ENCODE measurements around the gene ASAP3.

Gene ASAP3

DNA sequence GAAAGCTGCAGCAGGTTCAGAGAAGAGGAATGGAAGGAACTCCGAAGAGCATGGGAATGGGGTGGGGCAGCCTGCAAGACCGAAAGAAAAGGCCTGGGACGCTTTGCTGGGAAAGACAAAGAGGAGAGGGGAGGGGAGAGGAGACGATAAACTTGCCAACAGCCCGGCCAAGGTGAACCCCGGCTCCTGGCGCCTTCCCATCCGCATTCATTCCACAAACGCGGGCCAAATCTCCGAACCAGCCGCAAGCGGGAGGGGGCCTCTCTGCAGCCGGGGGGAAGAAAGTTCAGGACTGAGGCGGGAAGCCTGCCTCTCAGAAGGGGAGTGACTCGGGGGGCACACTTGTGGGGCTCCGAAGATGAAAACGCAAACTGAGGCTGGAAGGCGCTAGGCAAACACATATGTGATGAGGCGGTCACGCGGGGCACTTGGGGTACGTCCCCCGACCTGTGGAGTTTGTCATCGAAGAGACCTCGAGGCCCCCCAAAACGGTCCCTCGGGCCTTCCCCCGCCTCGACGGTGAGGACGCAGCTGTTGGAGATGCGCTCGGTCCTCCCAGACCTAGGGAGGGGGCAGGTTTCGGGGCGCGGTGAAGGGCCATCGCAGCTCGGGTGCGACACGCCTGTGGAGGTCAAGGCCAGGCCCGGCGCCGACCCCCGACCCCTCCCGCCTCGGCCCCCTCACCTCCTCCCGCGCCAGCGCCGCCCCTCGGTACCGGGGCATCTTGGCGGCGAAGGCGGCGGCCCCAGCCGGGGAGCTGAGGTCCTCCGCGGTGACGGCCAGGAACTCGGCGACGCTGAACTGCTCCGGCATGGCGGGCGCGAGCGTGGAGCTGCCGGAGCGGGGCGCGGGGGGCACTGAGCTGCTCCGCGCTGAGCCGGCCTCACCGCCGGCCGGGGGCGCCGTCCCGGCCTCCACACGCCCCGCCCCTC lies at the start of gene ASAP3:
Gene ASAP3 (minus strand): TSS at position 859 of the 932 bp plus-strand sequence. CDS start 46 bp downstream, at position 813.
- no peak for DNase-seq (ENCODE audit: low read depth in 1 of 2, low spot score in 1 of 2)

DNA sequence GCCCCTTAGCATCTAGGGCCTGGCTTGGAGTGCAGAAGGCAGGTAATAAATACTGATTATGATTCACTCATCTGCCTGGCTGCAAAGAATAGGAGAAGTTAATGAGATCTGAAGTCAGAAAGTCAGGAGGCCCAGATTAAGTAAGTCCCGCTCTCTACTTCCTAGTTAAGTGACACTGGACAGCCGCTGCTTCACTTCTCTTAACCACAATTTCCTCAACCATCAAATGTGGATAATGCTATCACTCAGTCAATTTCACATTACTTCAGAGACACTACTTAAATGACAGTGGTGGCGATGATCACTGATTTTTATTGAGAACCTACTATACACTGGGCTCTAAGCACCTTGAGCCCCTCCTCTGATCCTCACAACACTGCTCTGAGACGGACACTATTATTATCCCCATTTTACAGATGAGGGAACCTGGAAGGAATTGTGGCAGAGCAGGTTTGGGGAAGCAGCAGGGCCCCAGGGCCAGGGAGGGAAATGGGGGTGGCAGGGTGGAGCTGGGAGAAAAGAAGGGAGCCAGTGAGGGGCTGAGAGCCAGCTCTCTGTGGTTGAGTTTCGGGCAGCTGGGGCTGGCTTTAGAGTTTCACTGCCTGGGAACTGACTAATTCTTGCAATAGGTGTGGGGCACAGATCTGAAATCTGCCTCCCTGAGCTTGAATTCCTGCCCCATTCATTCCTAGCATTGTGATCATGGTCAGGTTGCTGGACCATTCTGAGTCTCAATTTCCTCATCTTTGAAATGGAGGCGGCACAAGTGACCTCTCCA lies 49.5 kb upstream of the ASAP3 start:
- no peak for DNase-seq (ENCODE audit: low read depth in 1 of 2, low spot score in 1 of 2)

DNA sequence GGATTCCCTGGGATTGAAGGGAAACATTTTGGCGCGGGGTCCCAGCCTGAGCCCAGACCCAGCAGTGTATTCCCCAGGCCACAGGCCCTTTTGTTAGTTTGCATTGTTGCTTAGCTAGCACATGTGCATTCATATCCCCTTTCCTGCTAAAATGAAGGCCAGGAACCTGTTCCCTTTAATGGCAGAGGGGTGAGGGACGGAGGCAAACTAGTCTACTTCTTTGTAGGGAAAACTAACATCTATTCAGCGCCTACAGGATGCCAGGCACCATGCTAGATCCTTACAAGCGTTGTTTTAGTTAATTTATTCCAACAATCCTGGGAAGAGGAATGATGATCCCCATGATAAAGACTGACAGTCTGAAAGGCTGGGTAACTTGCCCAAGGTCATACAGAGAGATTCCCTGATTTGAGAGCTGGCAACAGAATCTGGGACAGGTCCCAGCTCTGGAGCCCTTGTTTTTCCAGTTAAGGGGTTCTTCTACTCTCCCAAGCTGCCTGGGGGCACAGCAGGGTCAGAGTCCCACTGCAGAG lies 47.6 kb upstream of the ASAP3 start:
- no peak for DNase-seq (ENCODE audit: low read depth in 1 of 2, low spot score in 1 of 2)

DNA sequence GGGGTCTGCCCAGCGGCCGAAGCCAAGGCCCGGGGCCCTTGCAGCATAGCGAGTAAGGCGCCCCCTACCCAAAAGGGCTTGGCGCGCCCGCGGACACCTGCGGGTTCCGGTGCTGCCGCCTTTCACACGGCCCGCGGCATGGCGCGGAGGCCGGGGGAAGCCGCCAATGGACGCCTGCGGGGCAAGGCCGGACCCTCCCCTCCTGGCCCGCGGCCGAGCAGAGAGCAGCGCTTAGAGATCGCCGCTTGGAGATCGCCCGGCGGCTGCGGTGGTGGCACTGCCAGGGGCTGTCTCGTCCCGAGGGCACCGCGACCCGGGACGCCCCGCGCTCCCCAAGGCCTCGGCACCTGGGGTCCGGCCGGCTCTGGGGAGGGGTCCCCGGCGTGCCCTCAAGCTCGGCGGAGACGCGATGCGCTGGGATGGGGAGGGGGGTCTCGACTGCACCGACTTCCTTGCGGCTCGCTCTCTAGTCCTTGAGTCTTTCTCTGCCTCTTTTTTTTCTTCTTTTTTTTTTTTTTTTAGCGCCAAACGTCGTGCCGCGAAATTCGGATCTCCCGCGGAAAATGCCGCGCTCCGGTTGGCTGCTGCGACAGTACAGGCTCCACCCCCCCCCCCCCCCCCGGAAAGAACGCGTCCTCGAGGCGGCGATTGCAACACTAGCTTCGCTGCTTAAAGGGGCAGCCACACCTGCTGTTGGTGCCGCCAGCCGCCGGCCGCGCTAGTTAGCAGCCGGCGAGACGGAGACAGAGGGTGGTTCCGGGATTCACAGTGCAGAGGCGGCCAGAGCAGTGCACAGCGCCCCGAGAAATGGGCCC lies 47.0 kb upstream of the ASAP3 start, which contains the start of gene E2F2:
Gene E2F2 (minus strand): TSS at position 487 of the 815 bp plus-strand sequence. CDS start 440 bp downstream, at position 47.
- peak; percentile 58 to 62 for DNase-seq (ENCODE audit: low read depth in 1 of 2, low spot score in 1 of 2)

DNA sequence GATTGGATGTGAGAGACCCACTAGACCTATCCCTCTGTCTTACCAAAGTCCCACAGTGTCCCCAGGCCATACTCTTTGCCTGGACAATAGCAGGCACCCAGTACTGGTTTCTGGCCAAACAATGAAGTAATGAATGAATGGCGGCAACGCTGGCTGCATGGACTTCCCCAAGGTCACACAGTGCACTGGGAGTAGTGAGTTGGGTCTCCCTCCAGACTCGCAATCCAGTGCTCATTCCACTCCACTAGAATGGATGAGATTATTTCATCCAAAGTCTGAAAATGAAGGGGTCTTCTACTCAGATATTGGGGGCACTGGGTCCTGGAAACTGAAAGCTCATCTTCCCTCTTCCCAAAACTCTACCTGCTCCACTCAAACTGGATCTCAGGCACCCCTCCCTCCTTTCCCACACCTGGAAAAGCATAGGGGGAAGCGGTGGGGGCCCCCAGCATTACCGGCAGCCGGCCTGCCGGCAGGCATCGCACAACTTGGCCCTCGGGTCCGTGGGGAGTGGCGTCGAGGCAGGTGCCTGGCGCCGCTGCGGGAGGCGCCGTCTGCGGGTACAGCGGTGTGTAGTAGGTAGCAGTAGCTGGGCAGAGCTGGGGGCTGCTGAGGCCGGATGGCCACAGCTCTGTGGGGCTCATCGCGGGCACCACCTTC lies 46.2 kb upstream of the ASAP3 start:
- DNase-seq (ENCODE audit: low read depth in 1 of 2, low spot score in 1 of 2): no peak

DNA sequence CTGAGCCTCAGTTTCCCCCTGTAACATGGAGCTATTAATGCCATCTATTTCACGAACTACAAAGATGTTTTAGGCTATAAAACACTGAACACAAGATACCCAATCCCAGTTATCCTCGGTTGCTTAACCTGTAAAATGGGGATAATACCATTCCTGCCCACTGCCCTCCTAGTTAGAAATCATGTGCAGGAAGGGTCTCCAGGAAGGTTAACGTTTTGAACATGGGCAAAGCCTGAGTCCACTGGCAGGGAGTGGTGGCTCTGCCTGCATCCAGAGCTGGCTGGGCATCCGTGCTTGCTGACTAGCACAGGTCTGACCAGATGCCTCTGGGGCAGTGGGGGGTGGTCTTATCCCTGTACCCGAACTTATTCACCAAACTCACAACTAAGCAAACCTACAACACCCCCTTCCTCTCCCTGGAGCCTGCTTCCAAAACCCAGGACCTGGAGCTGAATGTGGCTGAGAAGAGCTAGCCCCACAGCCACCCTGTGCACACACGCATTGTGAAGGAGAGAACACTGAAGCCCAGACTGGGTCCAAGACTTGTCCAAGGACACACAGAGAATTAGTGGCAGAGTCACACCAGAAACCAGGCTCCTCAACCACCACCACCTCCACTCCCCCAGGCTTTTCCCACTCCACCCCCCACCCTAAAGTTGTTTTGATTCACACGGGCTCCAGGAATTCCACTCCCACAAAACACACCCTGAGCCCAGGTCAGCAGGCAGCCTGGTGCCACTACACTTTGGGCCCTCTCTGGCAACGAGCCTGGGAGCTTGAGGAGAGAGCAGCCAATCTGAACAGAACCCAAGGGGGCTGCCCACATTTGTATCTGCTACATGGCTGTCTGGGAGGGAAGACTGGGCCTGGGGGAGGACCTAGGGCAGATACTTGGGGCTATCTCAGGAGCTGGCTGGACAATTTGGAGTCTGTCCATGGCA lies 45.4 kb upstream of the ASAP3 start:
- DNase-seq (ENCODE audit: low read depth in 1 of 2, low spot score in 1 of 2): no peak

DNA sequence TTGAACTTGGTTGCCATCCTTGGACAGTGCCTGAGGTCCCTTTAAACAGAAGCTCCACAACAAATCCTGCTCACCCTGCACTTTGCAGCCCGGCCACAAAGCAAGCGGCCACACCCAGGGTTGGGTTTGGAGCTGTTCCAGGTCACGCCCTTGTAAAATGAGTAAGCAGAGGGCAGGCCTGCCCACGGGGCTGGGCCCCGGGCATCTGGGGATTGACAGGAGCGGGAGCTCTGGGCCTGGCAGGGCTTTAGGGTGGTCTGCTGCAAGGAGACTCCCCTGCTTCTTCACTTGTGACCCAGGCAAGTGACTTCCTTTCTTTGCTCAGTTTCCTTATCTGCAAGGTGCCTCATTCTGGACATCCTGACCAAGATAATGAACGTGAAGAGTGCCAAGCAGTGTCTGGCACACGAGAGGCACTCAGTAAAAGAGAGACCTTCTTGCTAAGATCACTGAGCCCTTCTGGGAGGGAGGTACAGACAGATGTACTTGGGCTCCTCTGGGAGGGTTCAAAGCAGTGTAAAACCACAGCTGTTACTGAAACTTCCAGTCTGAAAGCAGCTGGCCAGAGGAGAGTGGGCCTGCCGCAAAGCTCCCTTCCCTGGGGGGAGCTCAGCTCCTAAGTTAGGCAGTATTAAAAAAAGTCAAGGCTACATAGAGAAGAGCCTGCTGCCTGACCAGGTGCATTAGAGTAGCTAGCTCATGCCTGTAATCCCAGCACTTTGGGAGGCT lies 44.4 kb upstream of the ASAP3 start:
- peak; percentile 52 to 59 for DNase-seq (ENCODE audit: low read depth in 1 of 2, low spot score in 1 of 2)

DNA sequence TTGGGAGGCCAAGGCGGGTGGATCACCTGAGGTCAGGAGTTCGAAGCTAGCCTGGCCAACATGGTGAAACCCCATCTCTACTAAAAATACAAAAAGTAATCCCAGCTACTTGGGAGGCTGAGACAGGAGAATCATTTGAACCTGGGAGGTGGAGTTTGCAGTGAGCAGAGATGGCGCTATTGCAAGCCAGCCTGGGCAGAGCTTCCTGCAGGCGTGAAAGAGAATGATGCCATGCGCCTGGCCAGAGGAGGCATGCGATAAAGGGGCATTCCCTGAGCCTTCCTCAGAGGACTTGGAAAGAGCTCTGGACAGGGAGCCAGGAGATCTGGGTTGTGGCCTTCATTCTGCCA lies 43.9 kb upstream of the ASAP3 start:
- DNase-seq (ENCODE audit: low read depth in 1 of 2, low spot score in 1 of 2): no peak

DNA sequence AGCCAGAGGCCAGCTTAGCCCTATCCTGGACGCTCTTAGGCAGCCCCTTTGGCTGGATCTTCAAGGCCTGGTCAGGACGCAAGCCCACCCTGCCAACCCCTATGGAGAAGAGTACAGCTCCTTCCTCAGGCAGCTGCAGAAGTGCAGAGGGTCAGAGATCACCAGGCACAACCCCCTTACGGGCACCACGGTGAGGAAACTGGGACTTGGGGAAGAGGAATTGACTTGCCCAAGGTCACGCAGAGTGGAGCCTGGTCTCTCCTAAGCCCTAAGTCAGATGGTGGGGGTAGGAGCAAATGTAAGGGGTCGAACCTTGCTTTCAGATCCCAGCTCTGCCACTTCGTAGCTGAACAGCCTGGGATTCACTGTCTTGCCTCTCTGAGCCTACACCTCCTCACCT lies 43.4 kb upstream of the ASAP3 start:
- DNase-seq (ENCODE audit: low read depth in 1 of 2, low spot score in 1 of 2): no peak

DNA sequence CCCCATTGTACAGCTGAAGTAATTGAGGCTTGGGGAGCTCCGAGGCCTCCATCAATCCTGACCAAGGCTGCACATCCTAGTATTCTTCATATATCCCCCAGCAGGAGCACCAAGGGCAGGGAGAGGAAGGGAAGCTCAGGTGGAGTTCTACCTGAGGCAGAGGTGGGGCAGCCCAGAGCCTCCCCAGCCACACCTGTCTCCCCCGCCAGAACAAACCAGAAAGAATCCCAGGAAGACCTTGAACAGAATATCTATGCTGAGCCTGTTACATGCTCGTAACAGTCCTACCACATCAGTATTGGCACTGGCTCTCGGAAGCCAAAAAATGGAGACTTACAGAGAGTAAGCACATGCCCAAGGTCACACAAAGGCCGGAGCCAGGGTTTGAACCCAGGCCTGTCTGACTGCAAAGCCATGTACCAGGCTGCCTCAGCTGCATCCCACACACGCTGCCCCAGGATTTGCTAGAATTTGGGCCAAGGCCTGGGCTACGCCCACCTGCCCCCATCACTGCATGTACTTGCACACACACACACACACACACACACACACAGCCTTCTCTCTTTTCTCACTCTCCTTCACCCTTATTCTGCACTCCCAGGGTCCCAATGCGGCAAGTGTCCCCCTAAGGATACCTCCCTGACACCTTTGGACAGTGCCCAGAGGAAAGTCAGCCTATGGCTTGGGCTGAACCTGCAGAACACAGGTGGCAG lies 42.5 kb upstream of the ASAP3 start:
- no peak for DNase-seq (ENCODE audit: low read depth in 1 of 2, low spot score in 1 of 2)

DNA sequence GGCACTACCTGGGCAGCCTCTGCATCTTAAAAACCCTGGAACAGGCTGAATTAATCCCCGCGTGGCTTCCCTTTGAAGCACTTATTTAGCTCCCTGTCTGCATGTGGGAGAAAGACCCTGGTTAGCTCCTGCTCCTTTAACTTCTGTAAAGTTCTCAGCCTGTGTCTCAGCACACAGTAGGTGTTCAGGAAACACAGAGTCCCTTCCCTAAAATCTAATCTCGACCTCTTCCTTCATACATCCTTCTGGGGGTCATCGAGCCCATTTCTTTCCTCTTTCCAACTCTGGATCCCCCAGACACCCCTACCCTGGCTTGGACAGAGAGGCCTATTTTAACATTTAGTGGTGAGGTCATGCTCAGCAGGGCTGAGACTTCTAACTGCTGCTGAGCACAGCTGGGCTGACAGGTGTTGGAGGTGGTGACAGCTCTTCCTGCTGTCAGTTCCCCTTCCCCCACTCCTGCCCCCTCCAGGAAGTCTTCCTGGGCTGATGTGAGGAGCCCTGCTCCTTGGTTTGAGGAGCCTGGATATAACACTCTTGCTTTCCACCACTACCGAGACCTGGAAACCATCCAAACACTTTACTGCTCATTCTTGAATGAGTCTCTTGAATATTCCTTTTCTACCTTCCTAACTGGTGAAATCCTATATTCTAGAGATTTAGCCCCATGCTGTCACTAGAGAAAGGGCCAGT lies 41.7 kb upstream of the ASAP3 start:
- no peak for DNase-seq (ENCODE audit: low read depth in 1 of 2, low spot score in 1 of 2)

DNA sequence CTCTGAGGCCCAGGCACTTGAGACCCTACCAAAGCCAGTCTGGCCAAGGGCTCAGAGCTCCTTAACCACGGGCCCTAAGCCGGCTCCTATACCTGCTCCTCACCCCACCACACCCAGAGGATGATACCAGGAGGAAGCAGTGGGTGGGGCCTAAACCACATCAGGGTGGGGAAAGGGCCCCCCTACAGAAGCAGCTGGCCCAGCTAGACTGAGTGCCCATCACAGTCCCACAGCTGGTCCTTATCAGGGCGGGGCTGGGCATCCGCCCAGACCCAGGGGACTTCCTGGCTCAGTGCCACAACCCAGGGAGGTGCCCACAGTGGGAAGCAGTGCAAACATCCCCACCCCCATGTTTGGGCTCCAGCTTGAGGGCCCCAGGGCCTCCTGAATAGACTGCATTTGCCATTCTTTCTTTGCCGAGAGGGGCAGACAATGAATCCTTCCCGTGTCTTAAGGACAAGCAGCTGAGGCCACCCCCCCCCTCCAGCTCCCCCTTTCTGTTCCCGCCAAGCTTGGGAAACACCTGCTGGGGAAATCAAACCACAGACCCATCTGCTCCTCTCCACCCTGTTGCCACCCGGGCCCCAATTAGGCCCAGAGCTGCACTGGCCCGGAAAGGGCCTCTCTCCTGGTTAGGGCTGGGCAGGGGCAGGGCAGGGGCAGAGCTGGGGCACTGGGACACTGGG lies 40.9 kb upstream of the ASAP3 start:
- no peak for DNase-seq (ENCODE audit: low read depth in 1 of 2, low spot score in 1 of 2)

DNA sequence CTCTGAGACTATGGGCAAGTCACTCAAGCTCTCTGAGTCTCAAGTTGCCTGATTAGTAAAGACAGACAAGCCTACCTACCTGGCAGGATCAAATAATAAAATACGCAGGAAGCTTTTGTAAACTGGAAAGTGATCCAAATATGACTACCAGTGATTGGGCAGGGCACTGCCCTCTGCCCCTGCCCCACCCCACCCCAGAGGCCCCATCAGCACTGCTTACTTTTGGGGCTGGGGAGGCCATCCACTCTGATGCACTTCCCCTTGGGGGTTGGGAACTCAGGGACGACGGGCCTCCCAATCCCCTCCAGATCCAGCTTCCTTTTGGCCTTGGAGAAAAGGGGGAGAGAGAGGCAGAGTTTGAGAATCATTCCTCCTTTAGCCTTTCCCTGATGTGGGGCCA lies 40.2 kb upstream of the ASAP3 start:
- no peak for DNase-seq (ENCODE audit: low read depth in 1 of 2, low spot score in 1 of 2)

DNA sequence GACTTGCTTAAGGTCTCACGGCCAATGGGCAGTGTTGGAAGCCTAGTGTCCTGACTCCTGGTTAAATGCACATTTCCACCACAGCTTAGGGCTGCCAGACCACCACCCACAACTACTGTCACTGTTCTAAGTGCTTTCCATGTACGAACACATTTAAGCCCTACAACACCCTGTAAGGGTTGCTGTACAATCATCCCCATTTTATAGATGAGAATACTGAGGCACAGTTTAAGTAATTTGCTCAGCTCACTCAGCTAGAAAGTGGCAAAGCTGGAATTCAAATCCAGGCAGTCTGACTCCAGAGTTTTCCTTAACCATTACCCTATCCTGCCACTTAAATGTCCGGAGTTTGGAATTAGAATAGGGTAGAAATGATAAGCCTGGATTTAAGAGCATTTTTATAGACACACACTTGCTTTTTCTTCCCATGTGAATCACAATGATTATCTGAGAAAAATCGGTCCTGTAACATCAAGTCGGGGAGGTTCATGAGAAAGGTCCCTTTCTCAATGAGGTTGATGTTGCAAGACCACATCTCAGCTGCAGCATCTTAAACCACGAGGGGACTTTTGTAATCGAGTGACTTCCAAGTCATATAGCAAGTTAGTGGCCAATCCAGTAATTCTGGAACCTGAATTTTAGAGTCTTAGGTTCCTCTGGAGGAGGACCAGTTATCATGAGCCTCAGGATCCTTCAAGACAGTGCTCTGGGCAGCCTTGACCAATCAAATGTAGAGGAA lies 38.4 kb upstream of the ASAP3 start:
- DNase-seq (ENCODE audit: low read depth in 1 of 2, low spot score in 1 of 2): no peak

DNA sequence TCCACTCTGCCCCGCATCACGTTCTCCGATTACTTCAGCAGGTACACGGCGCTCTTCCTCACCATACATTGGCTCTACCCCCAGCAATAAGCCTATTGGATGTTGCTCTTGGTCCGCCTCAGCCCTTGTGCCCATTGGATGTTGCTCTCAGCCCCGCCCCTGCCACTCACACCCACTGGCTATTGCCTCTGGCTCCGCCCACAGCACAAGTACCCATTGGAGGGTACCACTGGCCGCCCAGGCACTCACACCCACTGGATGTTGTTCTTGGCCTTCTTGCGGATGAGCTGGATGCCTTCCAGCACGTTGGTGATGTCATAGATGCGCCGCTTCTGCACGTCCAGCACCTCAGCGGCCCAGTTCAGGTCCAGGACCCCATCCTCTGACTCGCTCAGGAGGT lies 37.6 kb upstream of the ASAP3 start:
- DNase-seq (ENCODE audit: low read depth in 1 of 2, low spot score in 1 of 2): no peak

DNA sequence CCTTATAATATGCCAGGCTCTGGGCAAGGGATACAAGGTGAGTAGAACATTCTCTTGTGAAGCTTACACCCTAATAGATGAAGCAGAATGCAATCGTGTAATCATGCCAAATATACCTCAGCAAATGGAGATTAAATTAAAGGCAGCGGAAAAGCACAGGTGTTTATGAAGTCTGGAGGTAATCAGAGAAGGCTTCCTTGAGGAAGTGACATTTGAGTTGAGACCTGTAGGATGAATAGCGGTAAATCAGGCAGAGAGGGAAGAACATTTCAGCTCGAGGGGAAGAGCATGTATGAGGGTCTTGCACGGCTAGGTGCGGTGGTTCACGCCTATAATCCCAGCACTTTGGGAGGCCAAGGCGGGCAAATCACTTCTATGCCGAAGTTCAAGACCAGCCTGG lies 33.6 kb upstream of the ASAP3 start:
- no peak for DNase-seq (ENCODE audit: low read depth in 1 of 2, low spot score in 1 of 2)

Measured in stimulated activated CD4-positive, alpha-beta T cell treated with anti-CD3 and anti-CD28 coated beads, Interleukin-15, amount 100 ng/mL, for 1 hour (primary cell).